B cell (primary cell): ENCODE results near the gene MYO6.

Experiments
- CTCF ChIP-seq: fragments of 200-600 bp; IDR thresholded peaks from one replicate; pipeline ENCODE4 v1.8.0; 2022; ENCODE audit warnings: antibody characterized with exemption, mild to moderate bottlenecking
- EZH2 ChIP-seq: IDR thresholded peaks from 2 replicates; pipeline ENCODE4 v1.6.1; 2012; ENCODE audit warnings: borderline replicate concordance, low read depth, mild to moderate bottlenecking, moderate library complexity, low read length; ENCODE audit not compliant: insufficient read depth, poor library complexity, severe bottlenecking

GRCh38 chr6:75934643-75935472 lies 185.8 kb downstream of the MYO6 start:
- peak; percentile 69 for TF ChIP-seq CTCF
- TF ChIP-seq EZH2: no peak
